Lower lobe of right lung (tissue), 2 donors: Measurements from ENCODE around the gene IFITM10. TPM values are rescaled to one million over a fixed set of nuclear protein-coding genes. Genes with fewer than 3 reads are reported as not detected.

Source experiments
- ATAC-seq, 2 donors: fragments of 200-7000 bp; cut with Tn5 transposase; one replicate each; pipeline ENCODE4 v1.9.1; 2020 to 2022; ENCODE audit warnings: mild to moderate bottlenecking in 2 of 2, moderate library complexity in 2 of 2
- DNase-seq: peaks from one replicate; pipeline ENCODE4 v3.0.0-alpha.2; 2020
- H3K27ac ChIP-seq: fragments of 200-600 bp; one replicate; pipeline ENCODE4 v1.8.0; 2022
- H3K27me3 ChIP-seq: fragments of 200-600 bp; one replicate; pipeline ENCODE4 v1.8.0; 2022; ENCODE audit warnings: low read depth
- H3K36me3 ChIP-seq: fragments of 200-600 bp; one replicate; pipeline ENCODE4 v1.8.0; 2022; ENCODE audit warnings: mild to moderate bottlenecking
- H3K4me1 ChIP-seq: fragments of 200-600 bp; one replicate; pipeline ENCODE4 v1.8.0; 2022
- H3K4me3 ChIP-seq: fragments of 200-600 bp; one replicate; pipeline ENCODE4 v1.8.0; 2022; ENCODE audit warnings: mild to moderate bottlenecking
- H3K9me3 ChIP-seq: fragments of 200-600 bp; one replicate; pipeline ENCODE4 v1.8.0; 2022
- CTCF ChIP-seq: fragments of 200-600 bp; IDR thresholded peaks from one replicate; pipeline ENCODE4 v1.8.0; 2022; ENCODE audit warnings: antibody characterized with exemption, mild to moderate bottlenecking
- intact Hi-C: fragments of 100-400 bp; cut with DNase I; formaldehyde crosslinking; loops from one replicate; pipeline ENCODE4 v1.11.0; 2022
- total RNA-seq: library from RNA; stranded (reverse); fragmentation: NEBNext Ultra II Directional; extraction: Animal tissue kit (Norgen Biotek cat#: 25700); gene quantifications from one replicate; pipeline ENCODE4 v1.2.1, GENCODE V29; 2021
- donor health status: DM: no; HTN: yes; CAD: no; lungs with severe emphysema.

IFITM10 gene
- total RNA-seq, 1 donor from 2014 or later = 9.2 TPM

GRCh38 chr11:1744137-1744886, 6.1 kb downstream of the IFITM10 start:
- peaks cover 3% of the 10 kb centered on the region for H3K4me1 ChIP-seq
- ATAC-seq = no peak
- H3K27ac ChIP-seq = no peak overlapping the region
- no peaks in the 10 kb centered on the region for H3K9me3 ChIP-seq
- H3K4me3 ChIP-seq = no peak overlapping the region
- no peak for DNase-seq
- no peaks in the 10 kb centered on the region for H3K36me3 ChIP-seq
- intact Hi-C loops = no loop called here
- TF ChIP-seq CTCF = no peak
- H3K27me3 ChIP-seq = peaks cover 15% of the 10 kb centered on the region

- intact Hi-C loops = no loop called here
- no peak for TF ChIP-seq CTCF
- no peaks in the 10 kb centered on the region for H3K36me3 ChIP-seq
- no peak overlapping the region for H3K4me3 ChIP-seq
- H3K27ac ChIP-seq = no peak overlapping the region
- H3K9me3 ChIP-seq = no peaks in the 10 kb centered on the region
- H3K27me3 ChIP-seq = peaks cover 9% of the 10 kb centered on the region
- ATAC-seq (no peak), DNase-seq (no peak)
- no peaks in the 10 kb centered on the region for H3K4me1 ChIP-seq
These were observed 6.7 kb downstream of the IFITM10 start for GRCh38 chr11:1743585-1744136.

GRCh38 chr11:1742869-1743584, 7.4 kb downstream of the IFITM10 start:
- intact Hi-C loops = no loop called here
- H3K4me3 ChIP-seq = no peak overlapping the region
- no peaks in the 10 kb centered on the region for H3K4me1 ChIP-seq
- no peaks in the 10 kb centered on the region for H3K36me3 ChIP-seq
- H3K27me3 ChIP-seq = peaks cover 3% of the 10 kb centered on the region
- DNase-seq = no peak
- ATAC-seq = no peak
- no peak overlapping the region for H3K27ac ChIP-seq
- H3K9me3 ChIP-seq = no peaks in the 10 kb centered on the region
- no peak for TF ChIP-seq CTCF

GRCh38 chr11:1742371-1742770, 8.0 kb downstream of the IFITM10 start:
- Histone ChIP-seq H3K27ac (no peak overlapping the region), H3K4me3 (no peak overlapping the region), H3K9me3 (peaks cover 2% of the 10 kb centered on the region), H3K4me1 (no peaks in the 10 kb centered on the region), H3K36me3 (no peaks in the 10 kb centered on the region), H3K27me3 (no peaks in the 10 kb centered on the region)
- TF ChIP-seq CTCF = no peak
- ATAC-seq (no peak), DNase-seq (no peak)
- intact Hi-C loops = no loop called here

- Histone ChIP-seq H3K36me3 (no peaks in the 10 kb centered on the region), H3K4me3 (no peak overlapping the region), H3K4me1 (no peaks in the 10 kb centered on the region), H3K27me3 (no peaks in the 10 kb centered on the region), H3K9me3 (peaks cover 9% of the 10 kb centered on the region), H3K27ac (no peak overlapping the region)
- no peak for ATAC-seq
- no peak for DNase-seq
- no peak for TF ChIP-seq CTCF
- intact Hi-C loops = no loop called here
These were observed 8.7 kb downstream of the IFITM10 start for GRCh38 chr11:1741741-1742140.
